HepG2 (cell line): Measurements from ENCODE around the gene SUPT6H. TPM values are rescaled to one million over a fixed set of nuclear protein-coding genes. Genes with fewer than 3 reads are reported as not detected.

Experiments used
- AFF4 ChIP-seq: sonication (generic); formaldehyde crosslinking; IDR thresholded peaks from 2 replicates; pipeline ENCODE4 v1.4.0; 2020; ENCODE audit warnings: missing genetic modification reagents
- ATF6 ChIP-seq: sonication (generic); formaldehyde crosslinking; conservative IDR thresholded peaks from 2 replicates; pipeline ENCODE4 v1.4.0; 2020; ENCODE audit warnings: missing genetic modification reagents
- DNMT3B ChIP-seq: conservative IDR thresholded peaks from 2 replicates; pipeline ENCODE4 v1.6.1; 2016; ENCODE audit warnings: missing biosample characterization, control low read depth
- E2F2 ChIP-seq: sonication (generic); formaldehyde crosslinking; IDR thresholded peaks from 2 replicates; pipeline ENCODE4 v1.4.0; 2020; ENCODE audit warnings: missing genetic modification reagents, borderline replicate concordance
- E2F5 ChIP-seq: sonication (generic); formaldehyde crosslinking; conservative IDR thresholded peaks from 2 replicates; pipeline ENCODE4 v1.4.0; 2020; ENCODE audit warnings: missing genetic modification reagents
- ERF ChIP-seq: IDR thresholded peaks from 2 replicates; pipeline ENCODE4 v1.6.1; 2018; ENCODE audit warnings: missing biosample characterization, missing genetic modification reagents
- FOXA3 ChIP-seq: IDR thresholded peaks from 2 replicates; pipeline ENCODE4 v1.6.1; 2016; ENCODE audit warnings: missing genetic modification reagents, missing compliant biosample characterization
- FOXK1 ChIP-seq: sonication (generic); formaldehyde crosslinking; IDR thresholded peaks from 2 replicates; pipeline ENCODE4 v1.4.0; 2020; ENCODE audit warnings: low read depth, missing genetic modification reagents, borderline replicate concordance
- HMGA1 ChIP-seq: sonication (generic); formaldehyde crosslinking; conservative IDR thresholded peaks from 2 replicates; pipeline ENCODE4 v1.4.0; 2020; ENCODE audit warnings: missing genetic modification reagents
- HNRNPK ChIP-seq: fragments of 200-400 bp; formaldehyde crosslinking; IDR thresholded peaks from 2 replicates; pipeline ENCODE4 v1.6.1; 2018; ENCODE audit warnings: low read length, low read depth, moderate library complexity, mild to moderate bottlenecking; ENCODE audit not compliant: poor library complexity, severe bottlenecking
- KDM3A ChIP-seq: IDR thresholded peaks from 2 replicates; pipeline ENCODE4 v1.6.1; 2018; ENCODE audit warnings: low read depth, missing compliant biosample characterization
- MTA1 ChIP-seq: sonication (generic); formaldehyde crosslinking; IDR thresholded peaks from 2 replicates; pipeline ENCODE4 v1.4.0; 2020; ENCODE audit warnings: missing genetic modification reagents, mild to moderate bottlenecking, borderline replicate concordance
- NFATC3 ChIP-seq: sonication (generic); formaldehyde crosslinking; IDR thresholded peaks from 2 replicates; pipeline ENCODE4 v1.5.1; 2020; ENCODE audit warnings: mild to moderate bottlenecking, missing genetic modification reagents
- REL ChIP-seq: sonication (generic); formaldehyde crosslinking; conservative IDR thresholded peaks from 2 replicates; pipeline ENCODE4 v1.8.0; 2022; ENCODE audit warnings: mild to moderate bottlenecking, missing genetic modification reagents, moderate library complexity
- SOX13 ChIP-seq, 3 experiments: fragments of 450-650 bp in 1 of 3; sonication (generic) in 1 of 3; formaldehyde crosslinking in 1 of 3; IDR thresholded peaks in 2 of 3; conservative IDR thresholded peaks in 1 of 3; 2 replicates each; pipeline versions ENCODE4 v1.5.0 to v1.6.1; 2016 to 2020; ENCODE audit warnings: antibody characterized with exemption in 1 of 3, mild to moderate bottlenecking in 1 of 3, missing compliant biosample characterization in 1 of 3, missing genetic modification reagents in 1 of 3, moderate library complexity in 1 of 3
- TBX2 ChIP-seq: sonication (generic); formaldehyde crosslinking; IDR thresholded peaks from 2 replicates; pipeline ENCODE4 v1.5.0; 2020; ENCODE audit warnings: missing genetic modification reagents, mild to moderate bottlenecking, borderline replicate concordance
- TCF12 ChIP-seq, 2 experiments: fragments of 450-650 bp in 1 of 2; sonication (generic) in 1 of 2; formaldehyde crosslinking in 1 of 2; IDR thresholded peaks; 2 replicates each; pipeline versions ENCODE4 v1.6.1 to v1.8.0; 2017 to 2022; ENCODE audit warnings: antibody characterized with exemption in 1 of 2, mild to moderate bottlenecking in 1 of 2, missing genetic modification reagents in 1 of 2, moderate library complexity in 1 of 2
- ZFP82 ChIP-seq: sonication (generic); formaldehyde crosslinking; IDR thresholded peaks from 2 replicates; pipeline ENCODE4 v1.5.1; 2020; ENCODE audit warnings: mild to moderate bottlenecking, missing genetic modification reagents, borderline replicate concordance
- ZNF3 ChIP-seq: IDR thresholded peaks from 2 replicates; pipeline ENCODE4 v1.7.0; 2017; ENCODE audit warnings: inconsistent platforms
- ZNF737 ChIP-seq: sonication (generic); formaldehyde crosslinking; IDR thresholded peaks from 2 replicates; pipeline ENCODE4 v1.5.0; 2020; ENCODE audit warnings: missing genetic modification reagents, mild to moderate bottlenecking, borderline replicate concordance
- ZSCAN25 ChIP-seq: sonication (generic); formaldehyde crosslinking; IDR thresholded peaks from 2 replicates; pipeline ENCODE4 v1.8.0; 2022; ENCODE audit warnings: mild to moderate bottlenecking, missing genetic modification reagents
- polyA plus RNA-seq, 8 experiments: library from polyadenylated mRNA; depleted of rRNA in 3 of 8; stranded (reverse) in 7 of 8; unstranded in 1 of 8; fragments of >200 nt; fragmentation: Illumina TruSeq in 4 of 8; extraction: Trizol in 4 of 8; gene quantifications; 2 replicates each; pipeline versions ENCODE4 v1.2.1 to v1.2.3, GENCODE V29; 2011 to 2016; ENCODE audit warnings: low read depth in 4 of 8, missing spikeins in 1 of 8, mixed read lengths in 1 of 8; ENCODE audit not compliant: insufficient read depth in 1 of 8
- total RNA-seq, 5 experiments: library from RNA; depleted of rRNA; stranded (reverse); fragments of >200 nt; fragmentation: Illumina TruSeq; extraction: Trizol; gene quantifications; 2 replicates each; pipeline ENCODE4 v1.2.3, GENCODE V29; 2016; ENCODE audit warnings: low read depth in 1 of 5

Gene SUPT6H
- total and polyA plus RNA-seq, 2 of the 13 experiments (the other 11 are each of a cell fraction or from before 2014, with no cell fraction given) = 32.7 to 39.9 TPM

- peak; percentile 88 for TF ChIP-seq AFF4 (CRISPR knock-in tag)
- TF ChIP-seq E2F2 (CRISPR knock-in tag) = 0 out of 2 replicates have a peak, but pooled peaks have one; percentile 49
- TF ChIP-seq HNRNPK = peak; percentile 87
- no peak for TF ChIP-seq ZNF737
- 0 out of 2 replicates have a peak, but pooled peaks have one; percentile 38 for TF ChIP-seq NFATC3
- TF ChIP-seq SOX13 (IDR thresholded peaks at IDR 0.05) = no peak; the same call in 1 of the 2 replicates
- TF ChIP-seq SOX13 (CRISPR knock-in tag; conservative IDR thresholded peaks at IDR 0.05 in 1 of 2, IDR thresholded peaks at IDR 0.05 in 1 of 2) = peak in 1 of 2 experiments; percentile 33; a peak in 1 of 4 replicates
- 0 out of 2 replicates have a peak, but pooled peaks have one; percentile 33 for TF ChIP-seq MTA1 (CRISPR knock-in tag)
- 0 out of 2 replicates have a peak, but pooled peaks have one; percentile 65 for TF ChIP-seq ERF (CRISPR knock-in tag)
- no peak for TF ChIP-seq ATF6 (CRISPR knock-in tag)
- TF ChIP-seq DNMT3B = 0 out of 2 replicates have a peak, but pooled peaks have one; percentile 17
- TF ChIP-seq ZSCAN25 (CRISPR knock-in tag) = peak; percentile 82
- TF ChIP-seq HMGA1 = no peak
- no peak; the same call in 1 of the 2 replicates for TF ChIP-seq KDM3A (CRISPR knock-in tag)
- peak; percentile 69 for TF ChIP-seq TBX2
- TF ChIP-seq REL (CRISPR knock-in tag) = no peak; the same call in 1 of the 2 replicates
- TF ChIP-seq ZFP82 (CRISPR knock-in tag) = no peak
- TF ChIP-seq TCF12 (IDR thresholded peaks at IDR 0.05) = no peak
- 0 out of 2 replicates have a peak, but pooled peaks have one; percentile 29 for TF ChIP-seq TCF12 (CRISPR knock-in tag; IDR thresholded peaks at IDR 0.05)
- no peak for TF ChIP-seq FOXK1
- TF ChIP-seq FOXA3 = no peak; the same call in 1 of the 2 replicates
- peak; percentile 40; the same call in 1 of the 2 replicates for TF ChIP-seq E2F5 (CRISPR knock-in tag)
- TF ChIP-seq ZNF3 (CRISPR knock-in tag) = no peak
Measured at GRCh38 chr17:28725660-28726225, 63.7 kb downstream of the SUPT6H start (continued).
